HPDE6-E6E7 (cell line): Measurements from ENCODE around the gene GRID1.

Experiments
- DNase-seq: peaks from one replicate; pipeline ENCODE4 v3.0.0; 2011; ENCODE audit warnings: missing footprints; ENCODE audit errors: extremely low spot score

Gene GRID1

GRCh38 chr10:85831422-85831821 is 535.2 kb downstream of the GRID1 start:
- DNase-seq: no peak

- DNase-seq: no peak
Measured at GRCh38 chr10:85826377-85826776, 540.2 kb downstream of the GRID1 start.

GRCh38 chr10:85811405-85811804 is 555.2 kb downstream of the GRID1 start:
- no peak for DNase-seq

GRCh38 chr10:85810674-85811073 is 555.9 kb downstream of the GRID1 start:
- no peak for DNase-seq

GRCh38 chr10:85795460-85795859 is 571.1 kb downstream of the GRID1 start:
- DNase-seq: no peak

- no peak for DNase-seq
Measured at GRCh38 chr10:85794553-85794952, 572.0 kb downstream of the GRID1 start.

- no peak for DNase-seq
Measured at GRCh38 chr10:85792533-85792858, 574.1 kb downstream of the GRID1 start.

GRCh38 chr10:85791818-85792532 is 574.6 kb downstream of the GRID1 start:
- DNase-seq: no peak

- no peak for DNase-seq
Measured at GRCh38 chr10:85789982-85790789, 576.4 kb downstream of the GRID1 start.

- DNase-seq: no peak
Measured at GRCh38 chr10:85789125-85789524, 577.5 kb downstream of the GRID1 start.

- DNase-seq: no peak
Measured at GRCh38 chr10:85788570-85788969, 578.0 kb downstream of the GRID1 start.

GRCh38 chr10:85787881-85788280 is 578.7 kb downstream of the GRID1 start:
- DNase-seq: no peak

- DNase-seq: no peak
Measured at GRCh38 chr10:85787393-85787792, 579.2 kb downstream of the GRID1 start.

- DNase-seq: peak; percentile 17
Measured at GRCh38 chr10:85786401-85786899, 580.1 kb downstream of the GRID1 start.

GRCh38 chr10:85784792-85785191 is 581.8 kb downstream of the GRID1 start:
- DNase-seq: no peak

- DNase-seq: no peak
Measured at GRCh38 chr10:85781404-85781803, 585.2 kb downstream of the GRID1 start.

- DNase-seq: no peak
Measured at GRCh38 chr10:85778074-85778473, 588.5 kb downstream of the GRID1 start.

GRCh38 chr10:85767891-85768290 is 598.7 kb downstream of the GRID1 start:
- DNase-seq: no peak

- DNase-seq: no peak
Measured at GRCh38 chr10:85764108-85764507, 602.5 kb downstream of the GRID1 start.

- no peak for DNase-seq
Measured at GRCh38 chr10:85761906-85762445, 604.6 kb downstream of the GRID1 start.

GRCh38 chr10:85741626-85742300 is 624.8 kb downstream of the GRID1 start:
- peak; percentile 2 for DNase-seq

- DNase-seq: no peak
Measured at GRCh38 chr10:85735997-85736396, 630.6 kb downstream of the GRID1 start.
